H7 (cell line): ENCODE data around the gene TNIK. TPM values are rescaled to one million over a fixed set of nuclear protein-coding genes. Genes with fewer than 3 reads are reported as not detected.
"Not testable (repeated sequence)": the region's sequence is repeated elsewhere in the genome, so short reads cannot be mapped to it uniquely, and the experiment has no call there.

ENCODE experiments used
- DNase-seq: peaks from one replicate; pipeline ENCODE4 v3.0.0; 2012
- H3K27me3 ChIP-seq: 2 replicates; pipeline ENCODE4 v1.6.0; 2011; ENCODE audit warnings: mild to moderate bottlenecking, low read length; ENCODE audit not compliant: control insufficient read depth, insufficient read depth
- H3K36me3 ChIP-seq: replicated peaks from 2 replicates; pipeline ENCODE4 v1.5.1; 2011; ENCODE audit warnings: low read length; ENCODE audit not compliant: control insufficient read depth, insufficient read depth
- H3K4me3 ChIP-seq: 2 replicates; pipeline ENCODE4 v1.5.1; 2011; ENCODE audit warnings: low read depth, mild to moderate bottlenecking, control low read depth, low read length, moderate library complexity; ENCODE audit not compliant: insufficient read depth
- total RNA-seq: library from RNA; depleted of rRNA; stranded (reverse); fragments of >200 nt; shearing (Covaris generic); gene quantifications from 2 replicates; pipeline ENCODE4 v1.2.3, GENCODE V29; 2014

The TNIK gene
- total RNA-seq, 1 experiment from 2014 or later = 16.4 TPM

- DNase-seq = no peak
- Histone ChIP-seq H3K36me3 (no peaks in the 10 kb centered on the region), H3K27me3 (no peaks in the 10 kb centered on the region), H3K4me3 (no peak overlapping the region)
Measured at GRCh38 chr3:171315919-171316318, 144.3 kb downstream of the TNIK start.

GRCh38 chr3:171315101-171315500 lies 145.1 kb downstream of the TNIK start:
- Histone ChIP-seq H3K27me3 (no peaks in the 10 kb centered on the region), H3K36me3 (no peaks in the 10 kb centered on the region), H3K4me3 (no peak overlapping the region)
- no peak for DNase-seq

DNA sequence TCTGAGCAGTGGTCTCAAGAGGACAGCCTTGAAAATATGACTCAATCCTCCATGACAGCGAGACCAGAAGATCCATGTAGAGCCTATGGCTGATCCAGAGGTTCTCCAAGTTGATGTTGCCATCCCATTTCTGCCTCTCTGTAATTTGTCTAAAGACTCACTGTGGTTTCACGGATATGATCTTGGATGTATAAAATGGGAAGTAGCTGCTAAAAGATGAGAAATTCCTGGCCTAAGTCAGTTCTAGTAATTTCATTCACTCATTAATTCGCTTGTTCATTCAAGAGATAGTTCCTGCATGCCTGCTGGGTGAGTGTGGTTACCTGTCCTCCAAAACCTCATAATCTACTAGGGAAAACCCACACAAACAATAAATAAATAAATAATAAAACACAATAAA lies 145.9 kb downstream of the TNIK start:
- no peaks in the 10 kb centered on the region for H3K36me3 ChIP-seq
- no peak overlapping the region for H3K4me3 ChIP-seq
- no peak for DNase-seq
- no peaks in the 10 kb centered on the region for H3K27me3 ChIP-seq

- Histone ChIP-seq H3K36me3 (no peaks in the 10 kb centered on the region), H3K27me3 (no peaks in the 10 kb centered on the region), H3K4me3 (no peak overlapping the region)
- no peak for DNase-seq
Measured at GRCh38 chr3:171313702-171314101, 146.5 kb downstream of the TNIK start.

- no peak for DNase-seq
- H3K4me3 ChIP-seq = no peak overlapping the region
- H3K36me3 ChIP-seq = no peaks in the 10 kb centered on the region
- no peaks in the 10 kb centered on the region for H3K27me3 ChIP-seq
Measured at GRCh38 chr3:171312741-171313140, 147.5 kb downstream of the TNIK start.

DNA sequence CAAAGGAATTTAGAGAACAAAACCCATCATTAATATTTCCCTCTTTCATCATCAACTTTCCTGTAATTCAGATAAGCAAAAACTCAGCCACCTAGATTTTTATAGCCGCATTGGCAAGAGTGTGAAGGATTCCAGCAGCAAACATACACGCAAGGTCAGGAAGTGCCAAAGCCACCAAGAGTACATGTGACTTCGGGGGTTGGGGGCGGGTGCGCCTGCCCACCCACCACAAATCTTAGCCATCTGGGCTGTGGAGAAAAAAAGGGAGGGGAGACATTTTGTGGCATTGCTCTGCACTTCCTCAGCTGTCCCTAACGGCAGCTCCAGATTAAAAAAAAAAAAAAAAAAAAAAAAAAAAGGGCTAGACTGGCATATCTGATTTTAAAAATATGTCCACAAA lies 148.4 kb downstream of the TNIK start:
- no peak for DNase-seq
- Histone ChIP-seq H3K4me3 (no peak overlapping the region), H3K36me3 (no peaks in the 10 kb centered on the region)

GRCh38 chr3:171309906-171310359 lies 150.3 kb downstream of the TNIK start:
- no peak for DNase-seq
- no peaks in the 10 kb centered on the region for H3K27me3 ChIP-seq
- H3K36me3 ChIP-seq = no peaks in the 10 kb centered on the region
- H3K4me3 ChIP-seq = no peak overlapping the region

More for the DNA sequence above, 148.4 kb downstream of the TNIK start:
- H3K27me3 ChIP-seq = no peaks in the 10 kb centered on the region

DNA sequence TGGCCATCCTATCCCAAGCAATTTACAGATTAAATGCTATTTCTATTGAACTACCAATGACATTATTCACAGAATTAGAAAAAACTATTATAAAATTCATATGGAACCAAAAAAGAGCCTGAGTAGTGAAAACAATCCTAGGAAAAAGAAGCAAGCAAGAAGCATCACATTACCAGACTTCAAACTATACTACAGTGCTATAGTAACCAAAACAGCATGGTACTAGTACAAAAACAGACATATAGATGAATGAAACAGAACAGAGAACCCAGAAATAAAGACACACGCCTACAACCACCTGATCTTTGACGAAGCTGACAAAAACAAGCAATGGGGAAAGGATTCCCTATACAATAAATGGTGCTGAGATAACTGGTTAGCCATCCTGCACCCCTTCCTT lies 152.2 kb downstream of the TNIK start:
- Histone ChIP-seq H3K4me3 (no peak overlapping the region), H3K27me3 (no peaks in the 10 kb centered on the region), H3K36me3 (no peaks in the 10 kb centered on the region)
- no peak for DNase-seq

- no peak for DNase-seq
- Histone ChIP-seq H3K4me3 (no peak overlapping the region), H3K36me3 (no peaks in the 10 kb centered on the region), H3K27me3 (no peaks in the 10 kb centered on the region)
Measured at GRCh38 chr3:171307046-171307585, 153.1 kb downstream of the TNIK start.

- Histone ChIP-seq H3K36me3 (no peaks in the 10 kb centered on the region), H3K4me3 (no peak overlapping the region), H3K27me3 (no peaks in the 10 kb centered on the region)
- no peak for DNase-seq
Measured at GRCh38 chr3:171306631-171307030, 153.6 kb downstream of the TNIK start.

DNA sequence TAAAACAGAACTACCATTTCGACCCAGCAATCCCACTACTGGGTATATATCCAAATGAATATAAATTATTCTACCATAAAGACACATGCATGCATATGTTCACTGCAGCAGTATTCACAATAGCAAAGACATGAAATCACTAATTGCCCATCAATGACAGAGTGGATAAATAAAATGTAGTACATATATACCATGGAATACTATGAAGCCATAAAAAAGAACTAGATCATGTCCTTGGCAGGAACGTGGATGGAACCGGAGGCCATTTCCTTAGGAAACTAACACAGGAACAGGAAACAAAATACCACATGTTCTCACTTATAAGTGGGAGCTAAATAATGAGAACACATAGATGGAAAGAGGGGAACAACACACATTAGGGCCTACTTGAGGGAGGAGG lies 154.4 kb downstream of the TNIK start:
- H3K27me3 ChIP-seq, H3K36me3 ChIP-seq, DNase-seq, H3K4me3 ChIP-seq: not testable (repeated sequence)

- DNase-seq, H3K36me3 ChIP-seq, H3K27me3 ChIP-seq, H3K4me3 ChIP-seq: not testable (repeated sequence)
Measured at GRCh38 chr3:171304498-171304897, 155.7 kb downstream of the TNIK start.

- H3K27me3 ChIP-seq, DNase-seq: not testable (repeated sequence)
Measured at GRCh38 chr3:171304017-171304416, 156.2 kb downstream of the TNIK start.

GRCh38 chr3:171301998-171302397 lies 158.2 kb downstream of the TNIK start:
- no peak for DNase-seq
- no peaks in the 10 kb centered on the region for H3K27me3 ChIP-seq
- no peak overlapping the region for H3K4me3 ChIP-seq

More at GRCh38 chr3:171304017-171304416, 156.2 kb downstream of the TNIK start:
- not testable (repeated sequence) for H3K4me3 ChIP-seq, H3K36me3 ChIP-seq

DNA sequence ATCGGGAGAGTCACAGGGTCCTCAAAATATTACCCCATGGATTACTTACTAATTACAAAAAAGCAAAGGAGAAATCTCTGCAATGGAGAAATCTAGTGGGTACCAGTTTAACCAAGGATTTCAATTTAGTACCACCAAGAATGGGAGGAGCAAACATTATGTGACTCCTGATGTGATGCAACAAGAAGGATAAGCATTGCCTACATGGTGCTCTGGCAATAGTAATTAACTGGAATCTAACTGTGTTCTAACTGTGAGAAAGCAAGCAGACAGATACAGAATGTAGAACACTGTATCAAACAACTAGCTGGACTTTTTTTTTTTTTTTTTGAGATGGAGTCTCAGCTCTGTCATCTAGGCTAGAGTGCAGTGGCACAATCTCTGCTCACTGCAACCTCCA lies 159.2 kb downstream of the TNIK start:
- Histone ChIP-seq H3K36me3 (no peaks in the 10 kb centered on the region), H3K4me3 (no peak overlapping the region), H3K27me3 (no peaks in the 10 kb centered on the region)
- DNase-seq = no peak

More at GRCh38 chr3:171301998-171302397, 158.2 kb downstream of the TNIK start:
- H3K36me3 ChIP-seq = no peaks in the 10 kb centered on the region

GRCh38 chr3:171297951-171298350 lies 162.3 kb downstream of the TNIK start:
- Histone ChIP-seq H3K27me3 (no peaks in the 10 kb centered on the region), H3K36me3 (no peaks in the 10 kb centered on the region), H3K4me3 (no peak overlapping the region)
- DNase-seq = no peak
